Renal pelvis (tissue), 12 donors: ENCODE measurements around the gene CTXN1. TPM values are rescaled to one million over a fixed set of nuclear protein-coding genes. Genes with fewer than 3 reads are reported as not detected.
A peak's percentile ranks its signal among the peaks of the same experiment; 100 is the strongest.
"Not testable (repeated sequence)": the region's sequence is repeated elsewhere in the genome, so short reads cannot be mapped to it uniquely, and the experiment has no call there.

Experiments
- DNase-seq: peaks from one replicate; pipeline ENCODE4 v3.0.0-alpha.2; 2013
- long read RNA-seq, 16 experiments: transcript quantifications; one replicate each; lab custom pipeline, GENCODE V29; 2026
- polyA plus RNA-seq, 3 donors: library from polyadenylated mRNA; unstranded; fragments of 120-200 nt; gene quantifications; one replicate each; pipeline ENCODE4 v1.2.1, GENCODE V29; 2013; ENCODE audit not compliant: insufficient read length in 3 of 3

The CTXN1 gene
- 10 to 100 TPM; 26.8 to 41.4 (median 35.9) TPM for polyA plus RNA-seq
- long read RNA-seq, donor 1, transcript CTXN1-201 (2 exons, 1,274 nt) = major isoform, 35 of 35 reads
- long read RNA-seq, donor 1, partial matches to known transcripts = 0 of 35 reads
- long read RNA-seq, donor 1, other reads (novel, unspliced or antisense) = 0 of 35 reads
- long read RNA-seq, donor 2, transcript CTXN1-201 (2 exons, 1,274 nt) = major isoform, 68 of 68 reads
- long read RNA-seq, donor 2, partial matches to known transcripts = 0 of 68 reads
- long read RNA-seq, donor 2, other reads (novel, unspliced or antisense) = 0 of 68 reads
- long read RNA-seq, donor 3, transcript CTXN1-201 (2 exons, 1,274 nt) = major isoform, 35 of 35 reads
- long read RNA-seq, donor 3, partial matches to known transcripts = 0 of 35 reads
- long read RNA-seq, donor 3, other reads (novel, unspliced or antisense) = 0 of 35 reads
- long read RNA-seq, donor 4, transcript CTXN1-201 (2 exons, 1,274 nt) = major isoform, 49 of 49 reads
- long read RNA-seq, donor 4, partial matches to known transcripts = 0 of 49 reads
- long read RNA-seq, donor 4, other reads (novel, unspliced or antisense) = 0 of 49 reads
- long read RNA-seq, donor 5, transcript CTXN1-201 (2 exons, 1,274 nt) = major isoform, 26 of 26 reads
- long read RNA-seq, donor 5, partial matches to known transcripts = 0 of 26 reads
- long read RNA-seq, donor 5, other reads (novel, unspliced or antisense) = 0 of 26 reads
- long read RNA-seq, donor 6, transcript CTXN1-201 (2 exons, 1,274 nt) = major isoform, 45 of 45 reads
- long read RNA-seq, donor 6, partial matches to known transcripts = 0 of 45 reads
- long read RNA-seq, donor 6, other reads (novel, unspliced or antisense) = 0 of 45 reads
- long read RNA-seq, donor 7, transcript CTXN1-201 (2 exons, 1,274 nt) = major isoform, 54 of 54 reads
- long read RNA-seq, donor 7, partial matches to known transcripts = 0 of 54 reads
- long read RNA-seq, donor 7, other reads (novel, unspliced or antisense) = 0 of 54 reads
- long read RNA-seq, donor 8, transcript CTXN1-201 (2 exons, 1,274 nt) = major isoform, 8 of 8 reads
- long read RNA-seq, donor 8, partial matches to known transcripts = 0 of 8 reads
- long read RNA-seq, donor 8, other reads (novel, unspliced or antisense) = 0 of 8 reads
- long read RNA-seq, donor 9, transcript CTXN1-201 (2 exons, 1,274 nt) = major isoform, 50 of 50 reads
- long read RNA-seq, donor 9, partial matches to known transcripts = 0 of 50 reads
- long read RNA-seq, donor 9, other reads (novel, unspliced or antisense) = 0 of 50 reads
- long read RNA-seq, donor 10, transcript CTXN1-201 (2 exons, 1,274 nt) = major isoform, 48 of 48 reads
- long read RNA-seq, donor 10, partial matches to known transcripts = 0 of 48 reads
- long read RNA-seq, donor 10, other reads (novel, unspliced or antisense) = 0 of 48 reads
- long read RNA-seq, donor 11, transcript CTXN1-201 (2 exons, 1,274 nt) = major isoform, 38 of 38 reads
- long read RNA-seq, donor 11, partial matches to known transcripts = 0 of 38 reads
- long read RNA-seq, donor 11, other reads (novel, unspliced or antisense) = 0 of 38 reads
- long read RNA-seq, donor 12, transcript CTXN1-201 (2 exons, 1,274 nt) = major isoform, 60 of 60 reads
- long read RNA-seq, donor 12, partial matches to known transcripts = 0 of 60 reads
- long read RNA-seq, donor 12, other reads (novel, unspliced or antisense) = 0 of 60 reads
- long read RNA-seq, donor 13, transcript CTXN1-201 (2 exons, 1,274 nt) = major isoform, 19 of 19 reads
- long read RNA-seq, donor 13, partial matches to known transcripts = 0 of 19 reads
- long read RNA-seq, donor 13, other reads (novel, unspliced or antisense) = 0 of 19 reads
- long read RNA-seq, donor 14 = 0 reads
- long read RNA-seq, donor 15 = 0 reads
- long read RNA-seq, donor 16, transcript CTXN1-201 (2 exons, 1,274 nt) = major isoform, 44 of 44 reads
- long read RNA-seq, donor 16, partial matches to known transcripts = 0 of 44 reads
- long read RNA-seq, donor 16, other reads (novel, unspliced or antisense) = 0 of 44 reads

DNA sequence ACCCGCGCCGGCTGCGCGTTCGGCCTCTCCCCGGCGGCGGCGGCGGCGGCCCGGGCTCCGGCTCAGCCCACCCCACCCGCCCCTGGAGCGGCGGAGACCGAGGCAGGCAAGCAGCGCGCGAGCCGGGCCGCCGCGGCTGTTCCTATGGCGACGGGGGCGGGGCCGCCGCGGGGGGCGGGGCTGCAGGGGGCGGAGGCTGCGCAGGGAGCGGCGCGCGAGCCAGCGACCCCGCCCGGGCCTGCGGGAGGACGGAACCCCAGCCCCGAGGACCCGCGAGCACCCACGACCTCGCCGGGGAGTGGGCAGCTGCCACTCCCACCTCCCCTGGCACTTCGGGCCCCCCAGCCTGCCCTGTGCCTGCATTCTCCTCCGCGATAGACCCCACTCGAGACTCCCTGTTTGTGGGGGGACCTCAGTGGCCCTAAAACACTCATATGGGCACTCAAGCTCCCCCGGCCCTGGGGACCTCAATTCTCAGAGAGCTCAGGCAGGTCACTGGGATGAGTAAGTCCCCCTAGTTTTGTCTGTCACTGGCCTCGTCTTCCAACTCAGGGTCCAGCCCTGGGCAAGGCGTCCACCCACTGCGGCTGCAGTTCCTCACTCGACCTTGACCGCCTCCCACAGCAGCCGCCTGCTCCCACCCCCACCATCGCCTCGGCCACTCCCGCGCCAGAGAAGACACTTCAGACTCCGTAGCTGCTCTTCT lies at the start of gene CTXN1:
Gene CTXN1 (minus strand): TSS at position 115 of the 706 bp plus-strand sequence. CDS start 597 bp downstream, outside the sequence.
- DNase-seq = peak; percentile 65

GRCh38 chr19:7975037-7975436 lies 49.1 kb upstream of the CTXN1 start:
- no peak for DNase-seq

DNA sequence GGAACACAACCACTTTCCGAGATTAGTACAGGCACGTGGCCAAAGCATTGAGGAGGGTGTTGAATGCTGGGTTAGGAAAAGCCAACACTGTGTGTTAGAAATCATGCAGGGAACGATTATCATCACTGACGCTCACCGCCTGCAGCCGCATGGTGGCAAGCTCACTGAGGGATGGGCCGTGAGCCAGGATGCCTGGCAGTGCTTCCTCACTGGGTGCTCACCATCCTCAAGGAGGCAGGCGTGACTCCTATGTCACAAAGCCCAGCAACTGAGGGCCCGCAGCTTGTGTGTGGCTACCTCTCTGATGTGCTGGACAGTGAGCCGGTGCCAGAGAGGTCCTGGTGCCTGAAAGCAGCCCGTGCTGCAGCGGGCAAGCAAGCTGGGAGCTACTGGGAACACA lies 47.9 kb upstream of the CTXN1 start:
- DNase-seq = no peak

DNA sequence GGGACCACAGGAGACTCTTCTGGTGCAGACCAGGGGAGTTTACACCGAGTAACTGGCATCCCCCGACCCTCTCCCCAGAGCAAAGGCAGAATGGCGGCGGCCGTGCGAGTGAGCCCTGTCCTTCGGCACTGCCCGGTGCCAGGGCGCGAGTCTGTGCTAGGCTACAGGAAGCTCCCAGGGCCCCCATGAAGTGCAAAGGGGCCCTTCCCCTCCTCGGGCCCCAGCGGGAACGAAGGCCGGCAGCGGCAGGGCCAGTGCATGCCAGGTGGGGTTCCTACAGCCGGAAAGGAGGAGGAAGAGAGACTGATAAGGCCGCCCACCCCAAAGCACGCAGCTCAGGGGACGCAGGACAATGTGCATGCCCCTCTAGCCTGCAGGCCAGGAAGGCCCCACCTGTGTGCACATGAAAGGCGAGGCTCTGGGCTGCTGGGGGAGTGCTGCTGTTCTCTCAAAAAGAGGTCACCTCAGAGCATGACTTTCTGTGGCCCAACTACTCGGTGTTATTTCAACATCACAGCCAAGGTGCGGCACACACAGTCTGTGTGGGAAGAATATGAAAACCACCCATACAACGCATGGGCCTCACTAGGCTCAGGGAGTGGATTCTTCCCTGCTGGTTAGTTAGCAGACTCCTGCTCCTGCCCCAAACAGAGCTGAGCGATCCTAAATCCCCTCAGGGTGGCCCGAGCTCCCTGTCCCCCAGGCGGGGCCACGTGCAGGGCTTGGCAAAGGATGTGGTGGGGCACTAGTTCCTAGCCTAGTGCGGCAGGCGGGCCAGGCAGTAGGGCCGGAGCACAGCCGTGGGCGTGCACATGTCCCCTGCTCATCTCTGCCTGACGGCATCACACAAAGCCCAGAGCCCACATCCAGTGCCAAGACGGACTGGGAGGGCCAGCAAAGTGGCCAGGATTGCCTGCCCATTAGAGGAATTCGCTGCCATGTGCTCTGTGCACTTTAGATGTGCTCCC lies 45.9 kb upstream of the CTXN1 start:
- no peak for DNase-seq

DNA sequence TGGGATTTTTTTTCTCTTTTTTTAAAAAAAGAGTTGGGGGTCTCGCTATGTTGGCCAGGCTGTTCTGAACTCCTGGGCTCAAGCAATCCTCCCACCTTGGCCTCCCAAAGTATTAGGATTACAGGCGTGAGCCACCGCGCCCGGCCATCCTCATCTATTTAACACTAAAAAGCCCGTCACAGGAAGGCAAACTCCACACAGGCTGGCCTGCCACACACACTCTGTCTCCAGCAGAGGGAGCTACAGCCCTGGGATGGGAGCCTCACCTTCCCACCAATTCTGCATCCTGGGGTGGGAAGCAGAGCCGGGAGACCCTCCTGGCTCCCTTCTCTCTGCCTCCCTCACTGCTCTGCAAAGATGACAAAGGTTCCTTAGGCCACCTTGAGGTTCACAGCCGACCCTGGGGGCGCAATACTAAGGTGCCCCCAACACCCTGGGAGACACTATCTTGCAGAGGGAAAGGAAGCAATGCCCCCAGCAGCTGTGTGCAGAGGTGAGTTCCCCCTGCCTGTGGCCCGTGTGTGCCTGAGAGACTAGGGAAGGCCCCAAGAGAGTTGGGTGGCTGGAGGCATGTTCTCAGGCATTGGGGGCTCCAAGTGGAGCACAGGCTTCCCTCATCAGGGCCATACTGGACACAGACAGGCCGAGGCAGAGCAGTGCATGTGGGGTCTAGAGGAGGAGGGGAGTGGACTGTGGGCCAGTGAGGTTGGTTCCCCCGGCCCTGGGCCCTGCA lies 44.9 kb upstream of the CTXN1 start:
- peak; percentile 30 for DNase-seq

DNA sequence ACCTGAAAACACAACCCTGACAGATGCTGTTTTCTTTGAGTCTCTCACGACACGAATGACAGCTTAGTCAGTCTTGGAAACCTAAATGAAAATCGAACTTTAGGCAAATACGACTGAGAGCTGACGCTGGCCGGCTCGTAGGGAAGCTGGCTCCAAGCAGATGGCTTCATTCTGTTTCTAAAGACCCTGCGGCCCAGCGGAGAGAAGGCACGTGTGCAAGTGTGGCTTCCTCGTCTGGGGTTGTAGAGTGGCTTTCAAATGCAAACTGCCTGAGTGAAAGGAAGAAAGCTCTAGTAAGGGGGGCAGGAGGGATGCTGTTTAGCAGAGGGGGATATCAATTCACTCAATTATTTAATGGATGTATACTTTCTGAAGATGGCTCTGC lies 43.6 kb upstream of the CTXN1 start:
- no peak for DNase-seq

GRCh38 chr19:7968796-7969554 lies 43.0 kb upstream of the CTXN1 start:
- DNase-seq = no peak

GRCh38 chr19:7968008-7968795 lies 42.3 kb upstream of the CTXN1 start:
- no peak for DNase-seq

GRCh38 chr19:7965921-7966665 lies 40.2 kb upstream of the CTXN1 start:
- no peak for DNase-seq

DNA sequence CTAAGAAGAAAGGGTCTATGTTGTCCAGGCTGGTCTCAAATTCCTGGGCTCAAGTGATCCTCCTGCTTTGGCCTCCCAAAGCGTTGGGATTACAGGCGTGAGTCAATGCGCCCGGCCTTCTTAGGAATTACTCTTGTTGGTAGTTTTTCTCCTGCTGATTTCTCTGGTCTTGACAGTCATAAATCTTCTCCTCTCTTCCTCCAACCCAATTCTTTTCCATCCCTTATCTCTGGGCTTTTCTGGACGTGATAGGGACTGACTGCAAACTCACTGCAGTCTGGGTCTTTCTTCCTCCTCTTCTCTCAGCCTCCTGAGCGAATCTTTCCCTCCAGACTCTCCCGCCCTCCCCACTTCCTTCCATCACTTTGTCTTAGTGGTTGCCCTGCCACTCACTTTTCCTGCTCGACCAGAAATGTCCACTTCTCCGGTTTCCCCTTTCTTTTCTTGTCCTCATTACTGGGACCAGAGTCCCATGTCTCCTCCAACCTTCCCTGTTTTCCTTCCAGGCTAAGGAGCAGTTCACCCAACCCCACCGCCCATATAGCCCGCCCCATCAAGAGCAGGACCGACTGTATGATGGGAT lies 39.4 kb upstream of the CTXN1 start:
- no peak for DNase-seq

GRCh38 chr19:7963566-7963965 lies 37.6 kb upstream of the CTXN1 start:
- no peak for DNase-seq

DNA sequence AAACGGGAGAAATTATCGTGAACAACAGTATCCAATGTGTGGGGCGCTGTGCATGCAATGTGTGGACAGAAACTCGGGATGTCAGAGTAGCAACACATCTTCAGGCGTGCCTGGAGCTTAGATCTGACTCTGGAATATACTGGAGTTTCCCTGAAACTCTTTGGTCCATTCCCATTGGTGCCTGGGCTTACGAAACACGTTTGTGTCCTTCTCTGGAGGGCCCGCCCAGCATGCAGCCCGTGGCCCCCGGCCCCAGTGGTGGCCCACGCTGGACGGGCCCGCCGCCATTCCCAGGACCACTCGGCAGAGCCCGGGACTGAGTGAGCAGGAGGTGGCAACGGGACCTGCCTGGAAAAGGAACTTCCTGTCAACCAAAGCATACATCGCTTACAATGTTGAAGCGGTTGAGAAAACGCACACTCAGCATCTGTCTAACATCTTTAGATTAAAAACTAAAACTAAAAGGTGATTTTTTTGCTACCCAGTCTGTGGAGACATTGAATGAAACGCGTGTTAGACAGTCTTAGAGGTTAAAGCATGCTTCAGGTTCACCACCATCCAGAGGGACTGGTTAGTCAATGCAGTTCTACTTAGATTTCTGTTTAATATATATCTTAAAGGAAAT lies 36.8 kb upstream of the CTXN1 start:
- DNase-seq = no peak

DNA sequence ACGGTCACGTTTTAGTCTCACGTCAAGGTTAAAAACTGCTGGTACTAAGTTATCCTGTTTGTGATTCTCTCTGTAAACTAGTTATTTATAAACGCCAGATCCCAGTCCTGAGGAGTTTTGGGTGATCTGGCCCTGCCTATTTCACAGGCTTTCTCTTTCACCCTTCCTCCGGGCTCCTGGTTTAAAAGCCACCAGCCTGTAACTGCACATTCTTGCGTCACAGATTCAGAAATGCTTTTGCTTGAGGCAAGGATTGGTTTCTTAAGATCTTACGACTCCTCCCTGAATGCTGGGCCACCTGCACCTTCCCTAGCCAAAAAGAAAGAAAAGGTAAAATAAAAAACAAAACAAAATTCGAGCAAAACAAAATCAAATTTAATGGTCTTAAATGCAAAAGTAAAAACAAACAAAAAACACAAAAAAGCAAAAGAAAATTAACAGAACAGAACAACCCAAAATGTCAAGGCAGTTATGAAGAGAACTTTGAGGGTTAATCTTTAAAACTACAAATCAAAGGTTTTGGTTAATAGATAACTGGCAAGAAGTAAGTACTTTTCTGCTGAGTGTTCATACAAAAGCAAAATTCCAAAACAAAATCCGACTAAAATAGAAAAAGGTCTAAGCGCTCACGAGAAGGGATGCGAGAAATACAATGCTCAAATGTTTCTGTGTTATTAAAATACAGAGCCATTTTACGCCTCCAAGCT lies 36.1 kb upstream of the CTXN1 start:
- DNase-seq = no peak

DNA sequence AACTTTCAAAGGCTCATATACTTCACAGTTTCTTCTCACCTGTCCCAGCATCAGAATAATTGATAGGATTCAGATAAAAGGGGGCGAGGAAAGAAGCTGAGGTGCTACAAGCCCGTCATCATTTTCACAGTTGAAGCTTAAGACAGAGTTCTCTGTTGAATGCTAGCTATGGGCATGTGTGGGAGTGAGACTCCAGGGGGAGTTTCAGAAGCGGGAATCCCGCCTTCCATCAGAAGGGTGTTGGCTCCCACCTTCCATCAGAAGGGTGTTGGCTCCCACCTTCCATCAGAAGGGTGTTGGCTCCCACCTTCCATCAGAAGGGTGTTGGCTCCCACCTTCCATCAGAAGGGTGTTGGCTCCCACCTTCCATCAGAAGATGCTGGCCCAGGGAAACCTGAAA lies 35.1 kb upstream of the CTXN1 start:
- DNase-seq = not testable (repeated sequence)
